Fibroblast of gingiva (primary cell): ENCODE data around the gene RASA3.
"Not testable (repeated sequence)": the region's sequence is repeated elsewhere in the genome, so short reads cannot be mapped to it uniquely, and the experiment has no call there.

Source experiments
- DNase-seq: peaks from one replicate; pipeline ENCODE4 v3.0.0-alpha.2; 2011; ENCODE audit warnings: low read depth

The RASA3 gene

GRCh38 chr13:114081761-114082681 lies 50.4 kb downstream of the RASA3 start:
- DNase-seq = no peak

GRCh38 chr13:114080739-114081561 lies 51.5 kb downstream of the RASA3 start:
- DNase-seq = no peak

GRCh38 chr13:114079601-114080536 lies 52.6 kb downstream of the RASA3 start:
- DNase-seq = no peak

GRCh38 chr13:114078461-114079451 lies 53.7 kb downstream of the RASA3 start:
- peak; percentile 78 for DNase-seq

- DNase-seq = peak; percentile 72
Measured at GRCh38 chr13:114077933-114078325, 54.5 kb downstream of the RASA3 start.

GRCh38 chr13:114077099-114077932 lies 55.1 kb downstream of the RASA3 start:
- no peak for DNase-seq

GRCh38 chr13:114076329-114077090 lies 55.9 kb downstream of the RASA3 start:
- DNase-seq = no peak

- DNase-seq = not testable (repeated sequence)
Measured at GRCh38 chr13:114075811-114076210, 56.6 kb downstream of the RASA3 start.

GRCh38 chr13:114074671-114075315 lies 57.6 kb downstream of the RASA3 start:
- DNase-seq = no peak

- DNase-seq = no peak
Measured at GRCh38 chr13:114073881-114074612, 58.4 kb downstream of the RASA3 start.

- DNase-seq = no peak
Measured at GRCh38 chr13:114072421-114072820, 60.0 kb downstream of the RASA3 start.

GRCh38 chr13:114071991-114072390 lies 60.4 kb downstream of the RASA3 start:
- no peak for DNase-seq

GRCh38 chr13:114071410-114071809 lies 61.0 kb downstream of the RASA3 start:
- DNase-seq = no peak

- DNase-seq = no peak
Measured at GRCh38 chr13:114070098-114070799, 62.2 kb downstream of the RASA3 start.

GRCh38 chr13:114069376-114070097 lies 62.9 kb downstream of the RASA3 start:
- DNase-seq = no peak

- peak; percentile 80 for DNase-seq
Measured at GRCh38 chr13:114068656-114069318, 63.6 kb downstream of the RASA3 start.
